HG03135 (cell line): ENCODE results near the gene CCNC.

Source experiments
- ATAC-seq: cut with Tn5 transposase; IDR thresholded peaks from one replicate; pipeline ENCODE4 v1.9.1; 2021; ENCODE audit warnings: mild to moderate bottlenecking, moderate library complexity; ENCODE audit not compliant: unreplicated experiment

CCNC gene

DNA sequence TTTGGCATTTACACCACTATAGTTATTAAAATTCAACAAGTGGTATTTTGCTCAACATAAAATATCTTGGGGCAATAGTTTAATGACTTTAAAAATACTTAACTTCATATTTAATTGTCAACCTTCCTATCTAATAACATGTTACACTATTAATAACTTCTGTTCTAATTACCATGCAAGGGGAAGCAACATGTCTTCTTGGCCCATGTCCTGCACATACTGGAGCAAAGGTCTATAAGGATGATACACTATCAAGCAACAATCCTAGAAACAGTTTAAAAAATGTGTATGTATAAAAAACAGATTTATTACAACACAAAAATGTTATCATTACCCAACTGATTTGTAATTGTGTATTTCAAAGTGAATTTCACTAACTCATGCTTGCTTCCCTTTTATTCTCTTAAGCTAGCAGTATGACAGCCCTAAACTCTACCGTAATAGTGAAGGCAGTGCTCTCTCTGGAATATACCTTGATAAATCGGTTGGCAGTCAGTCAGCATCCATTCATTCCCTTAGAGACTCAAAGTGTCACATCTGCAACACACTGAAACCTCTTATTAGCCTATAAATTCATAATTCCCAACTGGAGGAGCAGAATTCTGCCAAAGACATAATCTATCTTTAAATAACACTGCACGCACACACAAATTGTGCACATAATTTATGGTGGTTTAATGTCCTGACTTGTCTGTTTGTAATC lies 18.3 kb downstream of the CCNC start:
- ATAC-seq = no peak

DNA sequence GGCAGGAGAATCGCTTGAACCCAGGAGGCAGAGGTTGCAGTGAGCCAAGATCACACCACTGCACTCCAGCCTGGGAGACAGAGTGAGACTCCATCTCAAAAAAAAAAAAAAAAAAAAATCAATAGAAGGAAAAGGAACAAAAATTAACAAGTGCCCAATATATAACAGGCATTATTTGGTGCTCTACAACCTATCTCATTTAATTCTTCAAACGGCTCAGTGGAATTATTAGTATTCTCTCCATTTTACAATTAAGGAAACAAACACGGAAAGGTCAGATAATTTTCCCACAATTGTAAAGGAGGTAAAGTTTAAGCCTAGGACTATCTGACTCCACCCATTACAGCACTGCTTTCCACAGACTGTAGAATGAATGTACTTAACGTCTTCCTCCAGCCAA lies 19.8 kb downstream of the CCNC start:
- no peak for ATAC-seq

DNA sequence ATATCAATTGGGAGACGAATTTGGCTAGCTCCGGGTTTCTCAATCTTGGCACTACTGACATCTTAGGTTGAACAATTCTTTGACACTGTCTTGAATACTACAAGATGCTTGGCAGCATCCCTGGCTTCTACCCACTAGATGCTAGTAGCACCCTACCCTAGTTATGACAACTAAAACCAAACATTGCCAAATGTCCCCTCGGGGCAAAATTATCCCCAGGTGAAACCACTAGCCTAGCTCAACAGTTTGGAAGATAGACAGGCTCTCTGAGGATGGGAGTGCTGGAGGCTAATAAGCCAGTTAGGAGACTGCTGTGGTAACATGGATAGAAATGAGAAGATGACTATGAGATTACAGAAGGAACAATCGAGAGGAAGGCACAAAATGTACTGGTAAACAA lies 20.9 kb downstream of the CCNC start:
- ATAC-seq = no peak

DNA sequence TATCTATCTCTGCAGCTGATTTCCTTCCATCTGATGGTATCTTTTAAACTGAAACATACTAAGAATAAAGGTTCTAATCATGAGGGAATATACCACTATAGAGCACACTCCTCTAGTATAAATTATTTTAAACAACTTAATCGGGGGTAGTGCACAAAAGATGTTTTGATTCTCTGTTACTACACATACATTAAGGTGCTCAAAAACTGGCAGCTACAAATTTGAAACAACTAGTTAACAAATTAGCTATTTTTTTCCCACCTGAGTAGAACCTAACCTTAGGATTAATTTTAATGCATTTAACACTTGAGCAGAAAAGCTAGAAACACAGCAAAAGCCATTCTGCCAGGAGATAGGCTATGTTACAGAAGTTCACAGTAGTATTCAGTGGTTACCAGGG lies 23.0 kb downstream of the CCNC start:
- ATAC-seq = no peak

DNA sequence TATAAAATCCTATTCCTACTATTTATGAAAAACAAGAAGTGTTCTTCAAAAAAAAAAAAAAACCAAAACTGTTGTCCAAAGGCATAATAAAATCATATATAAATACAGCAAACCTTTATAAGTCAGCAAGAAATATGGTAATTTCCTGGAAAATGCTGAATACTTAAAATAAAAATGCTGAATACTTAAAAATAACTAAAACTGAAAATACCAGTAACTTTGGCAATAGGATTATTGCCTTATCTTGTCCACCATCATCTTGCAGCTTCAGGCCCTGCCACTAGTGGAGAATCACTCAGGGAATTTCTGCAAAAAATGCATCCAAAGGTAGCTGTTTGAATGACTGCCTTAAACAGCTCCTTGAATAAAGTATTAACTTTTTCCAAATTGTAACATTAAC lies 24.5 kb downstream of the CCNC start:
- no peak for ATAC-seq

DNA sequence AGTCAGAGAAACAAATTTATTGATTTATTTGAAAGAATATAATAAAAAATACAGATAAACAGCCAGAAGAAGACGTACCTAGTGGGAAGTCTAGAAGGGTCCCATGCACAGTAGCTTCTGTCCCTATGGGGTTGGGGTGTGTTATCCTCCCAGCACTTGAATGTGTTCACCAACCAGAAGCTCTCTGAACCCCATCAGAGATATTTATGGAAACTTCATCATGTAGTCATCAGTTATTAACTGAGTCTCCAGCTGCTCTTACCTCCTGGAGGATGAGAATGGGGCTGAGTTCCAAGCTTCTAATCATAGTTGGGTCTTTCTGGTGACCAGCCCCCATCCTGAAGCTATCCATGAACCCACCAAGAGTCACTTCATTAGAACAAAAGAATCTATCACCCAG lies 37.8 kb downstream of the CCNC start:
- ATAC-seq = no peak

DNA sequence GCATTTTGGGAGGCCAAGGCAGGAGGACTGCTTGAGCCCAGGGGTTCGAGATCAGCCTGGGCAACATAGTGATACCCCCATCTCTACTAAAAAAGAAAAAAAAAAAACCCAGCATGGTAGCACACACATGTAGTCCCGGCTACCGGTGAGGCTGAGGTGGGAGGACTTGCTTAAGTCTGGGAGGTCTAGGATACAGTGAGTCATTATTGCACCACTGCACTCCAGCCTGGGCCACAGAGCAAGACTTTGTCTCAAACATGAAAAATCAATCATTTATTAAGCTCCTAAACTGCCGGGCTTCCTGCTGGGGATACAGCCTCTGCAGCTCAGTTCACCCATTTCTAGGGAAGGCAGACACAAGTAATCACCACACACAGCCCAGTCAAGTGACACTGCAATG lies 45.9 kb downstream of the CCNC start:
- ATAC-seq = no peak

DNA sequence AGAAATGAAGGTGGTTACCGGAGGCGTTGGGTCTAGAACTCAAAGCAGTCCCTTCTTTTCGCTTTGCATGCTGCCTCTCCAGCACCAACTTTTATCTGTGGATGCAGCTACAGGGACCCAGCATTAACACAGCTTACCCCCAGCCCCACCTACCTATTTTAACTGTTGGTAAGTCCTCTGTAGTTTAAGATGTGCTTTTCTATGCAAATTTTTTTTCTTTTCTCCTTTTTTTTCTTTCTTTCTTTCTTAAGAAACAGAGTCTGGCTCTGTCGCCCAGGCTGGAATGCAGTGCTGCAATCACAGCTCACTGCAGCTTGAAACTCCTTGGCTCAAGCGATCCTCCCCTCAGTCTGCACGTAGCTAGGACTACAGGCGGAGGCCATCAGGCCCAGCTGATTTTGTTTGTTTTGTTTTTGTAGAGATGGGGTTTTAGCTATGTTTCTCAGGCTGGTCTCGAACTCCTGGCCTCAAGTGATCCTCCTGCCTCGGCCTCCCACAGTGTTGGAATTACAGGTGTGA lies 46.8 kb downstream of the CCNC start:
- peak; percentile 30 for ATAC-seq

DNA sequence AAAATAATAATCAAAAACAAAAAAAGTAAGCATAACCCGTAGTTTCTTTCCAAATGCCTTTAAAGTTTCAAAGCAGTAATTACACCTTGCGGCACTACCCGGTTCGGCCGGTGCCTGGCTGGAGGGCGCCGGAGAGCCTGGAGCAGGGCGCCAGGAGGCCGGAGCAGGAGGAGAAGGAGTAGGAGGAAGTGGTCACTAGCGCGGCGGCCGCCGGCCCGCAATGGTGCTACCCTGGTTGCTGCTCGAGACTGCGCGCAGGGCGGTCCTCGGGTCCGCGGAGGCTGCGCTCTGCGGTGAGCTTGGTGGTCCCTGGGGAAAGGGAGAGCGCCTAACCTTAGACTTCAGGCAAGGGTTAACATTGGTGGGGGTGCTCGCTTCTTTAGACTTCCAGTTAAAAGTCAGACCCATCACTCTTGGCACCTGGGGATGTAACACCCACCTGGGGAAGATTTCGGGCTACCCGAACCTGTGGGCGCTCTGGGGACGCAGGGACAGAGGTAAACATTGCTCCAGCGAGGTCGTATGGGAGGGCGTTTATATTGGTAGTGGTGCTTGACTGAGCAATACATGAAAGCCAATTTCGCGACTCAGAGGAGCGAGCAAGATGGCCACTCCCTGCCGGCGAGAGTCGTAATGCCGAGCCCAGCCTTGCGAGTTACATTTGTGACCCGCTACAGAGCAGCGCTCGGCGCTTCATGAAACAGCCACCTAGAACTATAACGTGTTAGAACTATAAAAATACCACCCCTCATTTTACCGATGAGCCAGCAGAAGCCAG lies 47.4 kb downstream of the CCNC start:
- ATAC-seq = peak; percentile 95

DNA sequence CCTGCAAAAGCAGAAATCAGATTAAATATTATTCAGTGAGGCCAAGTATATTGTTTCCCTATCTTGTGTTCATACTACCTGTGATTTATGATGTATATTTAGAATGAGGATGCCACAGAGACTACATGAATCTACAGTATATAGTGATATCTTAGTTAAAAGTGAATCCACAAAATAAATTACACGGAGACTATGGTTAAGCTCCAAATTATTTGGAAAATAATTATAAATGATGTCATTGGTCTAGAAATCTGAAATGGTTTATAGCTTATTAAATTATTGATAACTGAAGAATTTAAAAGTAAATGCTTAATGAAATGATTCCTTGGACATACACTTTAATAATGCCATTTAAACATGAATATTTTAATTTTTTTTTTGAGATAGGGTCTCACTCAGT lies 49.0 kb downstream of the CCNC start:
- no peak for ATAC-seq

DNA sequence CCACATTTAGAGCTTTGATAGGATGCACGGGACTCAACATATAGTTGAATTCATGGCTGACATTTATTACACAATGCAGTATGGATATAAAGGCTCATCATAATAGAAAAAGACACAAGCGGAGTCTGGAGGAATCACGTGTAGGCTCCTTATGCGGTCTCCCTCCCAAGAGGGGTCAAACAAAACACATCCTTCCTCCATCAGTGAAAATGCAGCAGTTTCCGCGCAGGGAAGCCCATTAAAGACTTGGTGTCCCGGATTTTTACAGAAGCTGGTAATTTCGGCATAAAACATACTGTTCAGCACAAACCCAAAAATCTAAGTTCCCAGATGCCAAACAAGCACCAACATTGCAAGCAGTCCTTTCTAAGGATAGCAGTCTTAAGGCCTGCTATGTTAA lies 54.4 kb downstream of the CCNC start:
- ATAC-seq = no peak

DNA sequence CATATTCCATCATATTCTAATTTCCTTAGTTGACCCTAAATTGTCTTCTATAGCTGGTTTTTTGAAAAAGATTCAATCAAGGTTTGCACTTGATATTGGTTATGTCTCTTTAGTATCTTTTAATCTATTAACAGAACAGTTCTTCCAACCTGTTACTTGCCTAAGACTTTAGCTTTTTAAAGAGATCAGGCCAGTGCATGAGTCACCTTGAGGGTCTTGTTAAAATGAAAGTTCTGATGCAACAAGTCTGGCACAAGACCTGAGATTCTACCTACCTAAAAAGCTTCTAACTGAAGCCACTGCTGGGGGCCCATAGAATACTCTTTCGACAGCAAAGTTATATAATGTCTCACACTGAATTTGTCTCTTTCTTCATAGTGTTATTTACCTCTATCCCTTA lies 56.4 kb downstream of the CCNC start:
- no peak for ATAC-seq

DNA sequence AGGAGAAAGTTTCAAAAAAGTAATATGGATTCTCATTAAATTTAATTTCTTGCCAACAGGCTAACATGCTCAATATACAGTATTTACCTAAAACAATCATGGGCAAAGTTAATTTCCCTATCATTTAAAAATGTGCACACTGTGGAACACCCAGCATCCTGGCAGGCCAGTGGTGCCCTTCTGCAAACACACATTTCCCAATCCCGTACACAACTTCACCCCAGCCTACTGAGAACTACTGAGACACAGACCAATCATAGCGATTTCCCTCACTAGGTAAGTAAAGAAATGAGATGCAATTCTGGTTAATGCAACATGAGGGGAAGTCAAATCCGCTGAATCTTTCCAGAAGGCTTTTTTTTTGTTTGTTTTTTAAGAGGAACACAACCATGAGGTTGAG lies 60.8 kb downstream of the CCNC start:
- no peak for ATAC-seq

DNA sequence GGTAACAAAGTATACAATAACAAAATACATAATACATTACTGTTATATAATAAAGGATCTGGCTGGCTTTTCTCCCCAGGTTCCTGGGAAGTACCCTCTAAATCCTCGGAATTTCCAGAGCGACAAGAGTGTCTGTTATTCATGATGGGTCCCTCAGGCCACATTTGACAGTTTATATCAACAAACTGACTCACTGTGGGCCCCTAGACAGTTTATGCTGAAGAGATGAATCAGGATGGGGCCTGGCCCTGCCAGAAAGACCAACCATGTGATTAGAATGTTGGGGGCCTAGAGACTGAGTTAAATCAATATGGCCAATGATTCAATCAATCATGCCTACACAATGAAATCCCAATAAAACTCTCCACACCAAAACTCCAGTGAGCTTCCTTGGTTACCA lies 66.7 kb downstream of the CCNC start:
- no peak for ATAC-seq

DNA sequence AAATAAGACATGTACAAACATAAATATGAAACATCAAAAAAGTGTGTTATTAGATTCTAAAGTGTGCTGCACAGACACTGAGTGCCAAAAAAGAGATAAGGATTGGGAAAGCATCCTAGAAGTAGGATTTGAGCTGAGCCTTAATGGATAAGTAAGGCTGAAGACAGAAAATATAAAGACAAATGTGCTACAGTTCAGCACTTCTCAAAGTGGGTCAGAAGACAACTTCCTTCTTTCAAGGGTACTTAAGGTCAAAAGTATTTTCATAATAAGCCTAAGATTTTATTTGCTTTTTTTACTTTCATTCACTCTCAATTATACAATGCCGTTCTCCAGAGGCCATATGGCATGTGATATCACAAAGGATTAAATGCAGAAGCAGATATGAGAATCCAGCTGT lies 70.0 kb downstream of the CCNC start:
- no peak for ATAC-seq

DNA sequence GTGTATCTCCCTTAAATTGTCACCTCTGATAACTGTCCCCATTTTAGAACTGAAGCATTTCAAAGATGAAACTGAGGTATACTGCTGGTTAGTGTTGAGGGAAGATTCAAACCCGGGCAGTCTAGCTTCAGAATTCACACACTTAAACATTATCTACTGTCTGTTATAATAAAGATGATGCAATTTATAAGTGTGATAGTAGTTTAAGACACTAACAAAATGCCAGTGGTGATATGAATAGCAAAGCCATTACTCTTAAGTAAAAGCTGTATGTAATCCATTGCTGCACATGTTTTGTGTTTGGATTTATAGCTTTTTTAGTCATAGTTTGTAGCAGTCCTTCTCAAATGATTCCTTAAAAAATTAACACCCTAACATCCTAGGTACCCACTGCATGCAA lies 73.0 kb downstream of the CCNC start:
- no peak for ATAC-seq
